NCI-H128 (cell line): ENCODE data around the gene CD200R1.

Experiments used
- DNase-seq: peaks from one replicate; lab custom pipeline; 2025; ENCODE audit not compliant: unreplicated experiment; lab: John Stamatoyannopoulos, UW

Gene CD200R1

GRCh38 chr3:112889357-112889756, 85.5 kb downstream of the CD200R1 start:
- no peak for DNase-seq

GRCh38 chr3:112888381-112889085, 86.4 kb downstream of the CD200R1 start:
- DNase-seq: no peak

GRCh38 chr3:112884678-112885290, 90.1 kb downstream of the CD200R1 start:
- no peak for DNase-seq

GRCh38 chr3:112881891-112882290, 93.0 kb downstream of the CD200R1 start:
- DNase-seq: no peak

- no peak for DNase-seq
Measured at GRCh38 chr3:112875561-112875960, 99.3 kb downstream of the CD200R1 start.

- DNase-seq: no peak
Measured at GRCh38 chr3:112874725-112875124, 100.2 kb downstream of the CD200R1 start.

GRCh38 chr3:112873632-112874031, 101.3 kb downstream of the CD200R1 start:
- no peak for DNase-seq

GRCh38 chr3:112871735-112872134, 103.2 kb downstream of the CD200R1 start:
- DNase-seq: no peak
